GM19452 (cell line): Measurements from ENCODE around the gene TIGD1.
"Not testable (repeated sequence)": the region's sequence is repeated elsewhere in the genome, so short reads cannot be mapped to it uniquely, and the experiment has no call there.

Experiments
- ATAC-seq: cut with Tn5 transposase; IDR thresholded peaks from one replicate; pipeline ENCODE4 v1.9.1; 2021; ENCODE audit not compliant: unreplicated experiment

TIGD1 gene

GRCh38 chr2:232540441-232541041 is 9.8 kb downstream of the TIGD1 start:
- no peak for ATAC-seq

- ATAC-seq = no peak
Observed at GRCh38 chr2:232539298-232540231, 10.8 kb downstream of the TIGD1 start, which contains the start of gene CHRNG. TSS of gene CHRNG (plus strand) at chr2:232539692. CDS start at chr2:232539748, 56 bp downstream.

- ATAC-seq = no peak
Observed at GRCh38 chr2:232538671-232539070, 11.7 kb downstream of the TIGD1 start.

GRCh38 chr2:232537499-232537898 is 12.9 kb downstream of the TIGD1 start:
- ATAC-seq = no peak

DNA sequence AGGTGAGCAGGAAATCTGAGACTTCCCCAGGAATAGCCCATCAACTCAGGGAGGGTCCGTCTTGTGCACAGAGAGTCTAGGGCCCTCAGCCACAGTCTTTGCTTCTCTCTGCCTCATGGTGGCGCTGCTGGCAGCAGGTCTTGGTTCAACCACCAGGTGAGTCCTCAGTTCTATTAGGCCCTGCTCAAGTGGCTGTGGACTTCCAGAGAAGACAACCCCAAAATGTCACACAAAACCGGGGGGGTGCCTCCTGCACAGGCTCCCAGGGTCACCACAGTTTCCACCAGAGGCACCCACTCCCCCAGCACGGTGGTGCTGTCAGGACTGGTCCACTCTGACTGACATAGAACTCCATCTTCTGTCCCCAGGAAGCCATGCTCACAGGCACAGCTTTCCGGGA is 13.3 kb downstream of the TIGD1 start:
- ATAC-seq = no peak

DNA sequence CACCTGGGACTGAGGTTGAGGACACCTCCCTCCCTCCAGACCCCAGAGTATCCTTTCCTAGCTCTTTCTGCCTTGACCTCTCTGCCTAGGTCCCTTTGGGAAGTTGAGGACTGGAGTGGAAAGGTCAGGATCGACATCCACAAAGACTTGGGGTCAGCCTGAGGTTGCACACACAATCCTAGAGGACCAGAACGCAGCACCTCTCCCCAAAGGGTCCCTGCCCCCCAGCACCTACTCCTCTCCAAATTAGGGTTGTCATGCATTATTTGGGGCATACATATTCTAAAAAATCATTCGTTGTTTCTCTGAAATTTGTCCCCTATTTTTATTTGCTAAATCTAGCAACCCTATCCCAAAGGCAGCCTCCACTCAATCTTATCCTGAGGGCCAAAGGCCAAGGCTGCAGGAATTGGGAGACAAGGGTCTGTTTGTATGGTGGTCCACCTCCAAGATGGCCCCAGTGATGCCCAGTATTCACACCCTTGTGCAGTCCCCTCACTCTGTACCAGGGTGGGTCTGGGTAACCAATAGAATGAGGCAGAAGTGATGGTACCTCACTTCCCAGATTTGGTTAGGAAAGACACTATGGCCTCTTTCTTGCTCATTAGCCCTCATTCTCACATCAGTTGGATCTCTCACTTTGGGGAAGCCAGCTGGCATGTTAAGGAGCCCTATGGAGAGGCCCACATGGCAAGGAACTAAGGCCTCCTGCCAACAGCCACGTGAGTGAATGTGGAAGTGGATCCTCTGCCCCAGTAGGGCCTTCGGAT is 14.4 kb downstream of the TIGD1 start:
- ATAC-seq = no peak

GRCh38 chr2:232534940-232535651 is 15.3 kb downstream of the TIGD1 start:
- ATAC-seq = no peak

DNA sequence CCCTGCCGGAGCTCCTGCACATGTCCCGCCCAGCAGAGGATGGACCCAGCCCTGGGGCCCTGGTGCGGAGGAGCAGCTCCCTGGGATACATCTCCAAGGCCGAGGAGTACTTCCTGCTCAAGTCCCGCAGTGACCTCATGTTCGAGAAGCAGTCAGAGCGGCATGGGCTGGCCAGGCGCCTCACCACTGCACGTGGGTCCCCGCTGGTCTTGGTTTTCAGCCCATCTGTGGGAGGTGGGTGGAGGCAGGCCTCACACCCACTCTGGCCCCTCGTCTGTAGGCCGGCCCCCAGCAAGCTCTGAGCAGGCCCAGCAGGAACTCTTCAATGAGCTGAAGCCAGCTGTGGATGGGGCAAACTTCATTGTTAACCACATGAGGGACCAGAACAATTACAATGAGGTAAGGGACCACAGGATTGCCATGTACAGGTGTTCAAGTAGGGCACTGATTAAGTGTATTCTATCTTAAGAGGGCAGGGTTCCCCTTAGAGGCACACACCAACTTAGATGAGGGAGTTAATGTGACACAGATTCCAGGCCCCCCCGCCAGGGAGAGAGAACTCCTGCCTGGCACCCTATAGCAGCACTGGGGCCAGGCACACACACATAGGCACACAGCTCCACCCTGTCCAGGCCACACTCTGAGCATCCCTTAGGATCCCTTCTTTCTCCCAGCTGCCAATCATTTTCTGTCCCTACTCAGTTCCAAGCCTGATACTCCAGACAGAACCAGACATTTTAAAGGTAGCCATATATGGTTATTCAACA is 16.2 kb downstream of the TIGD1 start:
- ATAC-seq = no peak

- ATAC-seq = not testable (repeated sequence)
Observed at GRCh38 chr2:232532821-232533220, 17.5 kb downstream of the TIGD1 start.

DNA sequence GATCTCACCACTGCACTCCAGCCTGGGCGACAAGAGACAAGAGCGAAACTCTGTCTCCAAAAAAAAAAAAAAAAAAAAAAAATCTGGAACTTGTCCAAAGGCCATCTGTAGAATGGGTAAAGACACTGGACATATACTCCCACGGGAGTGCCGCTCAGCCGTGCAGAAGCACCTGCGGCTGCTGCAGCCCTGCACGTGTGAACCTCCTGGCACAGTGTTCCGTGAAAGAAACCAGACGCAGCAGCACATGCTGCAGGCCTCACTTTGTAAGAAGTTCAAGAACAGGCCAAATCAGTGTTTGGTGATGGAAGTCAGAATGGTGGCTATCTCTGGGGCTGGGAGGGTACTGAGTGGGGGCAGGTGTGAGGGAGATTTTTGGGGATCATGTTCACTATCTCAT is 17.9 kb downstream of the TIGD1 start:
- no peak for ATAC-seq

GRCh38 chr2:232530626-232531260 is 19.6 kb downstream of the TIGD1 start:
- ATAC-seq = no peak

DNA sequence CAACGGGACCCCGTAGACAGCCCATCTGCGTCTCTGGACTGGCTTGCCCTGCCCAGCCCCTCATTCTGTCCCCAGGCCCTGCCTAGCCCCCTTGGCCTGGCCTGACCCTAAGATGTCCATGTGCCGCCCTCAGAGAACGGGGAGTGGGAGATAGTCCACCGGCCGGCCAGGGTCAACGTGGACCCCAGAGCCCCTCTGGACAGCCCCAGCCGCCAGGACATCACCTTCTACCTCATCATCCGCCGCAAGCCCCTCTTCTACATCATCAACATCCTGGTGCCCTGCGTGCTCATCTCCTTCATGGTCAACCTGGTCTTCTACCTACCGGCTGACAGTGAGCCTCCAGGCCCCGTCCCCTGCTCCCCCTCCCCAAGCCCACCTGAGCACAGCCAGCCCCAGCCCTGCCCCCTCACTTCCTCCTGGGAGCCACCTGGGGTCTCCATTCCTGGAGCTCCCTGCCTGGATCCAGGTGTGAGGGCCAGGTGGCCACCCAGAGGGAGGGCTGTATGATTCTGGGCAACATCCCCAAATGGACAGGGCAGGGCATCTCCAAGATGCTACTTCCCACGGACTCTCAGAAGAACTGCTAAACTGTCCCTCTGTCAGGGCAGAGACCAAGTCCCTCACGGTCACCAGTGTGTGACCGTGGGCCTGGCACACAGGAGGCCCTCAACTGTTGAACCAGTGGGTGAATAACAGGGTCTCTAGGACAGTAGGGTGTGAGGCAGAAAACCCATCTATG is 20.4 kb downstream of the TIGD1 start:
- ATAC-seq = no peak

DNA sequence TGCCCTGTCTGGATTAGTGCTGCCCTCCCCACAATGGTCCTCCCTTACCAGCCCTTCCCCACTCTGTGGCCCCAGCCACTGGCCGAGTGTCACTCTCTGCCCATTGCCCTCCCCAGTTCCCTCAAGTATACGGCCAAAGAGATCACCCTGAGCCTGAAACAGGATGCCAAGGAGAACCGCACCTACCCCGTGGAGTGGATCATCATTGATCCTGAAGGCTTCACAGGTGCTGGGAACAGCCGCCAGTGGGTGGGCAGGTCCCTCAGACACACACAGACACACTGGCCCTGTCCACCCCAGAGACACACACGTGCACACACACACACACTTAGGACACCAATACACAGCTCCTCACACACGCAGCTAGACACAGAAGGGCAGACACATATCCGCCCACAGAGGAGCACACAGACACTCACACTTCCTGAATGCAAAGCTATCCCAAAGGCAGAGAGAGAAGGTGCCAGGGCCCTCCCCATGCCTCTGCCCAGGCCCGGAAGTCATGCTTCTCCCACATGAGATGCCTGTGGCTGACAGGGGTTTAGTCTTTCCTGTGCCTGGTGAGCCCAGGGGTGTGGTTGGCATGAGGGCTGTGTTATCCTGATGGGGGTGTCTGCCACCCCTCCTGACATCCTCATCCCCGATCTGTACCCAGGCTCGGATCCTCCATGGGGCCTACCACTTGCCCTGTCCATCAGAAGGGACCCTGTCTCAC is 21.5 kb downstream of the TIGD1 start:
- ATAC-seq = no peak

- ATAC-seq = no peak
Observed at GRCh38 chr2:232527905-232528470, 22.4 kb downstream of the TIGD1 start.

GRCh38 chr2:232526372-232526941 is 23.9 kb downstream of the TIGD1 start:
- no peak for ATAC-seq

DNA sequence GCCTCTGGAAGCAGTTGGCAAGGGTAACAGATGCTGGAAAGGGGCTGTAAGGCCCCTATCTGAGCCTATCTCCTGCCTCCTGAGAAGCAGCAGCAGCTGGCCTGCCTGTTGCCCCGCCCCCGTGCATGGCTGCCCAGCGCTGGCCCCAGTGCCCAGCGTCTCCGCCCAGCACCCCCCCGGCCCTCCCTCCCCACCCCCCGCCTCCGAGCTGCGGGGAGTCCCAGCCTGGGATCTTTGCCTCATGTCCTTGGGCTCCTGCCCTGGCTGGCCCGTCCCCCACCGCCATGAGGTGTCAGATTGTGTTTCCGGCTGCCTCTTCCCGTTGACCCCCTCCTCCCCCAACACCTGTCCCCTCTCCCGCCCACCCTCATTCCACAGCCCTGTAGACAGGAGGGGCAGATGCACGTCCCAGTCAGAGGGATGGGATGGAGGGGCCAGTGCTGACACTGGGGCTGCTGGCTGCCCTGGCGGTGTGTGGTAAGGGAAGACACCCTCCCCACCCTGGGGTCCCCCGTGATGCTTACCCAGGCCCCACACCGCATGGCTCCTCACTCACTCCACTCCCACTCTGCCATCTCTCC is 24.5 kb downstream of the TIGD1 start, which contains the start of gene CHRND:
Gene CHRND, plus strand, starts transcription at position 370 of the 581 bp plus-strand sequence. Its CDS starts 56 bp downstream, at position 426.
- no peak for ATAC-seq

- ATAC-seq = no peak
Observed at GRCh38 chr2:232525199-232525598, 25.2 kb downstream of the TIGD1 start.
